Immature natural killer cell (primary cell): ENCODE results near the gene HDDC3. TPM values are rescaled to one million over a fixed set of nuclear protein-coding genes. Genes with fewer than 3 reads are reported as not detected.
"Not testable (repeated sequence)": the region's sequence is repeated elsewhere in the genome, so short reads cannot be mapped to it uniquely, and the experiment has no call there.

Experiments
- DNase-seq, 3 donors: peaks; one replicate each; pipeline ENCODE4 v3.0.0; 2022; ENCODE audit warnings: mixed read lengths in 1 of 3
- H3K27ac Mint-ChIP-seq, 6 donors: one replicate each; pipeline ENCODE4 v1.8.0; 2020; ENCODE audit warnings: mixed read lengths in 6 of 6, mild to moderate bottlenecking in 5 of 6, inconsistent platforms in 4 of 6, moderate library complexity in 3 of 6
- H3K27me3 Mint-ChIP-seq, 3 donors: one replicate each; pipeline ENCODE4 v1.8.0; 2020 to 2021; ENCODE audit warnings: low read depth in 3 of 3, mild to moderate bottlenecking in 3 of 3, mixed read lengths in 3 of 3, moderate library complexity in 3 of 3, inconsistent platforms in 1 of 3
- H3K36me3 Mint-ChIP-seq, 3 donors: one replicate each; pipeline ENCODE4 v1.8.0; 2020; ENCODE audit warnings: mixed read lengths in 3 of 3, inconsistent platforms in 2 of 3, mild to moderate bottlenecking in 2 of 3
- H3K4me1 Mint-ChIP-seq, 2 donors: one replicate each; pipeline ENCODE4 v1.8.0; 2020; ENCODE audit warnings: inconsistent platforms in 2 of 2, mild to moderate bottlenecking in 2 of 2, mixed read lengths in 2 of 2, moderate library complexity in 1 of 2
- H3K4me3 Mint-ChIP-seq, 5 donors: one replicate each; pipeline ENCODE4 v1.8.0; 2020; ENCODE audit warnings: mild to moderate bottlenecking in 5 of 5, mixed read lengths in 5 of 5, inconsistent platforms in 3 of 5, moderate library complexity in 3 of 5
- H3K9me3 Mint-ChIP-seq, 6 donors: one replicate each; pipeline ENCODE4 v1.8.0; 2020; ENCODE audit warnings: mild to moderate bottlenecking in 6 of 6, mixed read lengths in 6 of 6, inconsistent platforms in 4 of 6, moderate library complexity in 3 of 6
- polyA plus RNA-seq, 3 donors: library from polyadenylated mRNA; unstranded; fragments of 300-500 nt; fragmentation: Illumina TruSeq; gene quantifications; one replicate each; pipeline ENCODE4 v1.2.3, GENCODE V29; 2021

HDDC3 gene
- polyA plus RNA-seq, 3 donors from 2014 or later: 25.5 to 33.1 (median 32.1) TPM

GRCh38 chr15:90916461-90916860 lies 15.9 kb downstream of the HDDC3 start:
- Mint-ChIP-seq H3K36me3 (peaks cover 40 to 59% (median 46%) of the 10 kb centered on the region in 3 donors), H3K27me3 (peaks cover 0 to 2% (median 0%) of the 10 kb centered on the region in 3 donors), H3K4me1 (no peaks in the 10 kb centered on the region), H3K27ac (peak overlapping the region in 2 of 6 donors; percentile 7 to 9), H3K4me3 (no peak overlapping the region), H3K9me3 (no peaks in the 10 kb centered on the region)
- no peak for DNase-seq

GRCh38 chr15:90915808-90916440 lies 16.4 kb downstream of the HDDC3 start:
- no peak for DNase-seq
- Mint-ChIP-seq H3K27ac (peak overlapping the region in 1 of 6 donors; percentile 18), H3K4me3 (no peak overlapping the region), H3K9me3 (no peaks in the 10 kb centered on the region), H3K36me3 (peaks cover 37 to 56% (median 42%) of the 10 kb centered on the region in 3 donors), H3K27me3 (peaks cover 0 to 2% (median 0%) of the 10 kb centered on the region in 3 donors), H3K4me1 (no peaks in the 10 kb centered on the region)

GRCh38 chr15:90915216-90915807 lies 17.0 kb downstream of the HDDC3 start:
- H3K4me3 Mint-ChIP-seq: no peak overlapping the region
- no peaks in the 10 kb centered on the region for H3K4me1 Mint-ChIP-seq
- H3K27me3 Mint-ChIP-seq: peaks cover 0 to 2% (median 0%) of the 10 kb centered on the region in 3 donors
- peak overlapping the region in 2 of 6 donors; percentile 12 to 18 for H3K27ac Mint-ChIP-seq
- peaks cover 36 to 59% (median 37%) of the 10 kb centered on the region in 3 donors for H3K36me3 Mint-ChIP-seq
- DNase-seq: no peak
- no peaks in the 10 kb centered on the region for H3K9me3 Mint-ChIP-seq

GRCh38 chr15:90914305-90915080 lies 17.9 kb downstream of the HDDC3 start:
- H3K27ac Mint-ChIP-seq: no peak overlapping the region
- DNase-seq: no peak
- no peaks in the 10 kb centered on the region for H3K9me3 Mint-ChIP-seq
- no peak overlapping the region for H3K4me3 Mint-ChIP-seq
- no peaks in the 10 kb centered on the region for H3K4me1 Mint-ChIP-seq
- peaks cover 28 to 57% (median 31%) of the 10 kb centered on the region in 3 donors for H3K36me3 Mint-ChIP-seq
- peaks cover 0 to 2% (median 0%) of the 10 kb centered on the region in 3 donors for H3K27me3 Mint-ChIP-seq

- Mint-ChIP-seq H3K4me3 (no peak overlapping the region), H3K27me3 (peaks cover 0 to 2% (median 1%) of the 10 kb centered on the region in 3 donors), H3K4me1 (no peaks in the 10 kb centered on the region), H3K27ac (no peak overlapping the region), H3K9me3 (no peaks in the 10 kb centered on the region), H3K36me3 (peaks cover 24 to 52% (median 27%) of the 10 kb centered on the region in 3 donors)
- DNase-seq: no peak
Measured at GRCh38 chr15:90913398-90913944, 18.9 kb downstream of the HDDC3 start.

- H3K36me3 Mint-ChIP-seq: peaks cover 16 to 54% (median 24%) of the 10 kb centered on the region in 3 donors
- H3K9me3 Mint-ChIP-seq: no peaks in the 10 kb centered on the region
- H3K27ac Mint-ChIP-seq: no peak overlapping the region
- no peak overlapping the region for H3K4me3 Mint-ChIP-seq
- no peak for DNase-seq
- peaks cover 0 to 1% (median 0%) of the 10 kb centered on the region in 3 donors for H3K27me3 Mint-ChIP-seq
- H3K4me1 Mint-ChIP-seq: no peaks in the 10 kb centered on the region
Measured at GRCh38 chr15:90912770-90913075, 19.6 kb downstream of the HDDC3 start.

- Mint-ChIP-seq H3K36me3 (peaks cover 12 to 56% (median 21%) of the 10 kb centered on the region in 3 donors), H3K9me3 (no peaks in the 10 kb centered on the region), H3K4me3 (no peak overlapping the region), H3K27ac (no peak overlapping the region), H3K4me1 (no peaks in the 10 kb centered on the region), H3K27me3 (peaks cover 0 to 1% (median 0%) of the 10 kb centered on the region in 3 donors)
- no peak for DNase-seq
Measured at GRCh38 chr15:90911906-90912769, 20.2 kb downstream of the HDDC3 start.

GRCh38 chr15:90911302-90911623 lies 21.1 kb downstream of the HDDC3 start:
- no peak overlapping the region for H3K4me3 Mint-ChIP-seq
- no peaks in the 10 kb centered on the region for H3K4me1 Mint-ChIP-seq
- no peak for DNase-seq
- H3K9me3 Mint-ChIP-seq: no peaks in the 10 kb centered on the region
- peaks cover 0 to 1% (median 0%) of the 10 kb centered on the region in 3 donors for H3K27me3 Mint-ChIP-seq
- H3K36me3 Mint-ChIP-seq: peaks cover 11 to 50% (median 14%) of the 10 kb centered on the region in 3 donors
- H3K27ac Mint-ChIP-seq: no peak overlapping the region

- H3K9me3 Mint-ChIP-seq: no peaks in the 10 kb centered on the region
- no peak overlapping the region for H3K27ac Mint-ChIP-seq
- peaks cover 14 to 53% (median 17%) of the 10 kb centered on the region in 3 donors for H3K36me3 Mint-ChIP-seq
- DNase-seq: no peak
- peaks cover 0 to 1% (median 0%) of the 10 kb centered on the region in 3 donors for H3K27me3 Mint-ChIP-seq
- no peak overlapping the region for H3K4me3 Mint-ChIP-seq
- peaks cover 0 to 2% of the 10 kb centered on the region in 2 donors for H3K4me1 Mint-ChIP-seq
Measured at GRCh38 chr15:90910441-90911301, 21.7 kb downstream of the HDDC3 start.

- Mint-ChIP-seq H3K27me3 (peaks cover 0 to 1% (median 0%) of the 10 kb centered on the region in 3 donors), H3K36me3 (peaks cover 19 to 50% (median 19%) of the 10 kb centered on the region in 3 donors), H3K9me3 (no peaks in the 10 kb centered on the region), H3K4me1 (peaks cover 0 to 4% of the 10 kb centered on the region in 2 donors), H3K4me3 (no peak overlapping the region), H3K27ac (no peak overlapping the region)
- no peak for DNase-seq
Measured at GRCh38 chr15:90909976-90910375, 22.4 kb downstream of the HDDC3 start.

- H3K27me3 Mint-ChIP-seq, H3K4me3 Mint-ChIP-seq, H3K9me3 Mint-ChIP-seq, H3K4me1 Mint-ChIP-seq, DNase-seq, H3K27ac Mint-ChIP-seq: not testable (repeated sequence)
- peaks cover 17 to 49% (median 19%) of the 10 kb centered on the region in 3 donors for H3K36me3 Mint-ChIP-seq
Measured at GRCh38 chr15:90909449-90909848, 22.9 kb downstream of the HDDC3 start.

- H3K27me3 Mint-ChIP-seq: peaks cover 0 to 1% (median 0%) of the 10 kb centered on the region in 3 donors
- no peak overlapping the region for H3K4me3 Mint-ChIP-seq
- no peak for DNase-seq
- H3K36me3 Mint-ChIP-seq: peaks cover 12 to 39% (median 14%) of the 10 kb centered on the region in 3 donors
- H3K4me1 Mint-ChIP-seq: peaks cover 8 to 15% of the 10 kb centered on the region in 2 donors
- H3K9me3 Mint-ChIP-seq: no peaks in the 10 kb centered on the region
- H3K27ac Mint-ChIP-seq: no peak overlapping the region
Measured at GRCh38 chr15:90907838-90908507, 24.4 kb downstream of the HDDC3 start.
